Stimulated activated CD8-positive, alpha-beta memory T cell treated with anti-CD3 and anti-CD28 coated beads, Interleukin-7, amount 100 ng/mL, for 1 hour (primary cell): ENCODE results near the gene TENT4B.

Experiments
- DNase-seq, 2 donors: peaks; one replicate each; pipeline ENCODE4 v3.0.0-alpha.2; 2020; ENCODE audit warnings: low read depth in 2 of 2

The TENT4B gene

GRCh38 chr16:50256604-50257003 lies 103.5 kb downstream of the TENT4B start:
- no peak for DNase-seq

- no peak for DNase-seq
Observed at GRCh38 chr16:50257876-50258275, 104.8 kb downstream of the TENT4B start.

- no peak for DNase-seq
Observed at GRCh38 chr16:50259334-50260205, 106.5 kb downstream of the TENT4B start.

GRCh38 chr16:50260206-50261159 lies 107.4 kb downstream of the TENT4B start:
- DNase-seq = no peak

GRCh38 chr16:50261160-50261706 lies 108.1 kb downstream of the TENT4B start:
- DNase-seq = no peak

- no peak for DNase-seq
Observed at GRCh38 chr16:50261707-50262235, 108.7 kb downstream of the TENT4B start.

- no peak for DNase-seq
Observed at GRCh38 chr16:50263060-50263909, 110.2 kb downstream of the TENT4B start.

GRCh38 chr16:50263940-50264929 lies 111.1 kb downstream of the TENT4B start:
- DNase-seq = no peak

GRCh38 chr16:50265260-50265659 lies 112.2 kb downstream of the TENT4B start:
- no peak for DNase-seq

- no peak for DNase-seq
Observed at GRCh38 chr16:50265716-50266336, 112.7 kb downstream of the TENT4B start.

- peak; percentile 69 to 71 for DNase-seq
Observed at GRCh38 chr16:50266337-50267091, 113.4 kb downstream of the TENT4B start, which contains the start of gene ADCY7. ADCY7 (plus strand) TSS chr16:50266551; CDS start chr16:50288180, 21,629 bp downstream.

GRCh38 chr16:50267151-50267631 lies 114.1 kb downstream of the TENT4B start:
- DNase-seq = no peak

GRCh38 chr16:50267651-50268050 lies 114.5 kb downstream of the TENT4B start:
- no peak for DNase-seq

GRCh38 chr16:50268352-50268751 lies 115.2 kb downstream of the TENT4B start:
- DNase-seq = no peak

GRCh38 chr16:50269061-50269705 lies 116.1 kb downstream of the TENT4B start:
- no peak for DNase-seq

- no peak for DNase-seq
Observed at GRCh38 chr16:50269769-50270509, 116.8 kb downstream of the TENT4B start.
